Measurements from ENCODE around the gene HOOK2.

The HOOK2 gene

DNA sequence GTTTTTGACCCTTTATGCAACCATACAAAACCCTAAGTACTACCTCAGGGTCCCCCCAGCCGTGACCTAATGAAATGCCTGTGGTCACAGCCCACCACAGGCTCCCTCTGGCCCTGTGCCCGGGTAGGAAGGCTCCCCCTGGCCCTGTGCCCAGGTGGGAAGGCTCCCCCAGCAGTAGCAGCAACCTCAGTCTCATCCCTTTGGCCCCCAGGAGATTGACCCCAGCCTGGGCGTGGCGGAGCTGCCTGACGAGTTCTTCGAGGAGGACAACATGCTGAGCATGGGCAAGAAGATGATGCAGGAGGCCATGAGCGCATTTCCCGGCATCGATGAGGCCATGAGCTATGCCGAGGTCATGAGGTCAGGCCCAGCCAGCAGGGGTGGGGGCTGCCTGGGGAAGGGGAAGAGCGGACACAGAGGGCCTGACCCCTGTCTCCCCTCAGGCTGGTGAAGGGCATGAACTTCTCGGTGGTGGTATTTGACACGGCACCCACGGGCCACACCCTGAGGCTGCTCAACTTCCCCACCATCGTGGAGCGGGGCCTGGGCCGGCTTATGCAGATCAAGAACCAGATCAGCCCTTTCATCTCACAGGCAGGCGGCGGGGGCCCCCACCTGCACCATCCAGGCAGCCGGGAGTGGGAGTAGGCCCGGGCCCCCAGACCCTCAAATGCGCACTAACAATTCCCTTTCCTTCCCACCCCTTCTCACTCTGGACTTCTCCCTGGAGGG, 30.0 kb downstream of the HOOK2 start:
- no peak for DNase-seq (ENCODE audit: extremely low read depth, low read depth)

GRCh38 chr19:12737835-12738351, 37.5 kb downstream of the HOOK2 start:
- DNase-seq (ENCODE audit: extremely low read depth, low read depth): no peak
- TF ChIP-seq, protein P1, sequence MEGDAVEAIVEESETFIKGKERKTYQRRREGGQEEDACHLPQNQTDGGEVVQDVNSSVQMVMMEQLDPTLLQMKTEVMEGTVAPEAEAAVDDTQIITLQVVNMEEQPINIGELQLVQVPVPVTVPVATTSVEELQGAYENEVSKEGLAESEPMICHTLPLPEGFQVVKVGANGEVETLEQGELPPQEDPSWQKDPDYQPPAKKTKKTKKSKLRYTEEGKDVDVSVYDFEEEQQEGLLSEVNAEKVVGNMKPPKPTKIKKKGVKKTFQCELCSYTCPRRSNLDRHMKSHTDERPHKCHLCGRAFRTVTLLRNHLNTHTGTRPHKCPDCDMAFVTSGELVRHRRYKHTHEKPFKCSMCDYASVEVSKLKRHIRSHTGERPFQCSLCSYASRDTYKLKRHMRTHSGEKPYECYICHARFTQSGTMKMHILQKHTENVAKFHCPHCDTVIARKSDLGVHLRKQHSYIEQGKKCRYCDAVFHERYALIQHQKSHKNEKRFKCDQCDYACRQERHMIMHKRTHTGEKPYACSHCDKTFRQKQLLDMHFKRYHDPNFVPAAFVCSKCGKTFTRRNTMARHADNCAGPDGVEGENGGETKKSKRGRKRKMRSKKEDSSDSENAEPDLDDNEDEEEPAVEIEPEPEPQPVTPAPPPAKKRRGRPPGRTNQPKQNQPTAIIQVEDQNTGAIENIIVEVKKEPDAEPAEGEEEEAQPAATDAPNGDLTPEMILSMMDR (IDR thresholded peaks at IDR 0.05; ENCODE audit: low read depth, low read length): no peak

More for the DNA sequence above, 30.0 kb downstream of the HOOK2 start:
- TF ChIP-seq, protein P1 (IDR thresholded peaks at IDR 0.05; ENCODE audit: low read depth, low read length): no peak

- TF ChIP-seq, protein P1 (IDR thresholded peaks at IDR 0.05; ENCODE audit: low read depth, low read length): no peak
- peak; percentile 100 for DNase-seq (ENCODE audit: extremely low read depth, low read depth)
Measured at GRCh38 chr19:12736995-12737834, 38.1 kb downstream of the HOOK2 start, which contains the start of gene GET3. TSS of gene GET3 (plus strand) at chr19:12737497. CDS start at chr19:12737506, 9 bp downstream.

DNA sequence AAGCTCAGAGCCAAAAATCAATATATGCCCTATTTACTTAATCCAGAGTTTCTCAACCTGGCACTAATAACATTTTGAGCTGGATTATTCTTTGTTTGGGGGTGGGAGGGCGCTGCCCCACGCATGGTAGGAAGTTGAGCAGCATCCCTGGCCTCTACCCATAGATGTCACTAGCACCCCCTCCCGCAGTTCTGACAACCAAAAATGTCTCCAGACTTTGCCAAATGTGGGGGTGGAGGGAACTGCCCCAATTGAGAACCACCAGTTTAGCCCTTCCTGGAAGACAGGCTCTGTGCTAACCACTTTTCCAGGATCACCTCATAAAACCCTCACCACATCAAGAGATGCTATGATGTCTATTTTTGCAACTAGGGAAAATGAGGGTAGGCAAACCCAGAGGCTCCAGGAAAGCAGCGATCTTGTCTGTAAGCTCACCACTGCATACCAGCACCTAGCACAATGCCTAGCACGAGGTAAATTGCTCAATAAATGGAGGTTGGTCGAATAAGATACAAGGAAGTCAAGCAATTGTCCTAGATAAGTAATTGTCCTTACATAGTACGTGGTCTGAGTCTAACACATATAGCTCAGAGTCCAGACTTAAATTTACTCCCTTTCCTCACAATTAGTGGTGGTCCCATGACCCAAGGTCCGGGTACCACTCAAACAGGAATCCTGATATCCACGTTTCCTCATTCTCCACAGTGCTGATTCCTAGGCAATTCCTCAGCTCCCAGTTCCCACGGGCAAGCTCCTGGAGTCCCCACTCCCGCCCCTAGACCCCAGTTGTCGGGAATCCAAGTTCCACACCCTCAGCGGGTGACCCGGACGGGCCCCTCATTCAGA, 41.8 kb downstream of the HOOK2 start:
- TF ChIP-seq, protein P1 (IDR thresholded peaks at IDR 0.05; ENCODE audit: low read depth, low read length): peak; percentile 35
- DNase-seq (ENCODE audit: extremely low read depth, low read depth): no peak

DNA sequence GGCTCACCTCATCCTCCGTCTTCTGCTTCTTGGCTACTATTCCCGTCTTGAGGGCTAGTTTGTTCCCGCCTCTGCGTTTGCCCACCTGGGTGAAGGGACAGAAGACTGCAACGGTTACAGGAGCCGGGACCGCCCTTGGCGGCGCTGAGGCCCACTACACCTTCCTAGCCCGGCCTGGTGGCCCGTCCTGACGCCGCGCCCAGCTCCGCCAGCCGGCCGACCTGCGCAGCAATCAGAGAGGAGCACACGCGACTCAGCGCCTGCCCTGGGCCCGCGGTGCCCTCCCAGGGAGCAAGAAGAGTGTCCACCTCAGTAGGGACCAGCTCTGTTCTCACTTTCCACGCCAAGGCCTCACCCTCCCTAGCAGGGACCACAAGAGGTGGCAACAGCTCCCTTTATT, 44.0 kb downstream of the HOOK2 start:
- no peak for DNase-seq (ENCODE audit: extremely low read depth, low read depth)
- TF ChIP-seq, protein P1 (IDR thresholded peaks at IDR 0.05; ENCODE audit: low read depth, low read length): no peak

DNA sequence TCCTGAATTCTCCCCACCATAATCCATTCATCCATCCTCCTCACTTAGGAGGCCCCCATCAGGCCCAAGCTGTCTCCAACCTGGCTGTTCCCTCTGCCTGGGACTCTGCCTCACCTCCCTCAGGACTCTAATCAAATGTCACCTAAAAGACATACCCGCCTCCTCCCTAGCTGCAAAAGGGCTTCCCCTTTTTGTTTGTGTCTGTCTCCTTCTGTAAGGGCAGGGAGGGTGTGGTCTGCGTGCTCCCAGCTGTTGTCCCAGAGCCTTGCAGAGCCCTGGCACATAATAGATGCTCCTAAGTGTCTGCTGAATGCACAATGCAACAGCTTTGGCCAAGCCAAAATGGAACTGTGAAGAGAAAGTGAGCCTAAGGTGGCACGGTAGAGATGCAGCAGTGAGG, 45.3 kb downstream of the HOOK2 start:
- no peak for DNase-seq (ENCODE audit: extremely low read depth, low read depth)
- TF ChIP-seq, protein P1 (IDR thresholded peaks at IDR 0.05; ENCODE audit: low read depth, low read length): no peak

Data from AG09319 (cell line).